ENCODE measurements around the gene NRSN1. TPM values are rescaled to one million over a fixed set of nuclear protein-coding genes. Genes with fewer than 3 reads are reported as not detected.

NRSN1 gene
- total RNA-seq, 1 experiment from 2014 or later, result not detected

GRCh38 chr6:24110417-24110816 lies 15.6 kb upstream of the NRSN1 start:
- H3K18ac ChIP-seq (ENCODE audit: insufficient read length, low read depth, low read length), result no peak overlapping the region

More at GRCh38 chr6:24110417-24110816, 15.6 kb upstream of the NRSN1 start:
- H3K79me2 ChIP-seq (ENCODE audit: insufficient read depth, low read length), result no peaks in the 10 kb centered on the region
- no peak overlapping the region for H3T11ph ChIP-seq (ENCODE audit: low read length)
- Mint-ChIP-seq H3K36me3 (ENCODE audit: insufficient read depth in 1 of 3, low read depth in 3 of 3) (no peaks in the 10 kb centered on the region), H3K4me3 (no peak overlapping the region), H3K4me1 (peaks cover 5 to 10% of the 10 kb centered on the region in 2 experiments; a peak in 2 of 4 replicates), H3K9me3 (no peaks in the 10 kb centered on the region), H3K27me3 (ENCODE audit: low read depth) (no peaks in the 10 kb centered on the region), H3K27ac (no peak overlapping the region)
- no peaks in the 10 kb centered on the region for H3K9me3 ChIP-seq (ENCODE audit: control insufficient read depth, low read depth, low read length)
- no peak overlapping the region for H2BK15ac ChIP-seq (ENCODE audit: low read depth, low read length)
- no peak overlapping the region for H2BK120ac ChIP-seq (ENCODE audit: low read depth, low read length, poor library complexity, severe bottlenecking)
- no peak overlapping the region for H4K8ac ChIP-seq (replicated peaks; ENCODE audit: insufficient read length, low read depth, low read length)
- H3K4me2 ChIP-seq (ENCODE audit: insufficient read depth, insufficient read length, low read length), result no peak overlapping the region
- H3K27ac ChIP-seq (ENCODE audit: insufficient read length, low read depth, low read length), result no peak overlapping the region
- H4K5ac ChIP-seq (ENCODE audit: insufficient read length, low read depth, low read length), result no peak overlapping the region
- no peaks in the 10 kb centered on the region; the same call in 1 of the 2 replicates for H3K4me1 ChIP-seq (ENCODE audit: insufficient read depth, low read length)
- H3K4ac ChIP-seq (ENCODE audit: low read depth, low read length), result no peak overlapping the region
- H4K20me1 ChIP-seq (ENCODE audit: control insufficient read depth, insufficient read depth, insufficient read length), result no peaks in the 10 kb centered on the region
- H3K23ac ChIP-seq (ENCODE audit: insufficient read length, low read depth, low read length), result no peak overlapping the region
- H3K79me1 ChIP-seq (ENCODE audit: insufficient read depth, low read depth, low read length, poor library complexity, severe bottlenecking), result no peaks in the 10 kb centered on the region
- no peak overlapping the region for H3K9ac ChIP-seq (ENCODE audit: extremely low read depth, insufficient read length, low read length)
- no peak overlapping the region for H3K56ac ChIP-seq (ENCODE audit: insufficient read length, low read depth, low read length)
- TF ChIP-seq, protein P1, sequence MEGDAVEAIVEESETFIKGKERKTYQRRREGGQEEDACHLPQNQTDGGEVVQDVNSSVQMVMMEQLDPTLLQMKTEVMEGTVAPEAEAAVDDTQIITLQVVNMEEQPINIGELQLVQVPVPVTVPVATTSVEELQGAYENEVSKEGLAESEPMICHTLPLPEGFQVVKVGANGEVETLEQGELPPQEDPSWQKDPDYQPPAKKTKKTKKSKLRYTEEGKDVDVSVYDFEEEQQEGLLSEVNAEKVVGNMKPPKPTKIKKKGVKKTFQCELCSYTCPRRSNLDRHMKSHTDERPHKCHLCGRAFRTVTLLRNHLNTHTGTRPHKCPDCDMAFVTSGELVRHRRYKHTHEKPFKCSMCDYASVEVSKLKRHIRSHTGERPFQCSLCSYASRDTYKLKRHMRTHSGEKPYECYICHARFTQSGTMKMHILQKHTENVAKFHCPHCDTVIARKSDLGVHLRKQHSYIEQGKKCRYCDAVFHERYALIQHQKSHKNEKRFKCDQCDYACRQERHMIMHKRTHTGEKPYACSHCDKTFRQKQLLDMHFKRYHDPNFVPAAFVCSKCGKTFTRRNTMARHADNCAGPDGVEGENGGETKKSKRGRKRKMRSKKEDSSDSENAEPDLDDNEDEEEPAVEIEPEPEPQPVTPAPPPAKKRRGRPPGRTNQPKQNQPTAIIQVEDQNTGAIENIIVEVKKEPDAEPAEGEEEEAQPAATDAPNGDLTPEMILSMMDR (conservative IDR thresholded peaks at IDR 0.05), result no peak
- H3K27me3 ChIP-seq (ENCODE audit: insufficient read depth, low read length), result no peaks in the 10 kb centered on the region
- no peak overlapping the region for H4K91ac ChIP-seq (ENCODE audit: insufficient read length, low read depth, low read length)
- WGBS (ENCODE audit: extremely low coverage, insufficient read length, low lambda C conversion rate), result no CpG with 5 or more reads among the region's 1 CpG
- H3K23me2 ChIP-seq (ENCODE audit: insufficient read length, low read depth, low read length, poor library complexity, severe bottlenecking), result no peaks in the 10 kb centered on the region
- H2AFZ ChIP-seq (ENCODE audit: low read length), result no peak overlapping the region
- no peak overlapping the region for H2BK5ac ChIP-seq (ENCODE audit: insufficient read length, low read length)
- H2BK12ac ChIP-seq (ENCODE audit: insufficient read length, low read depth, low read length), result no peak overlapping the region
- DNase-seq, result no peak
- no peak overlapping the region for H3K14ac ChIP-seq (ENCODE audit: insufficient read depth, low read length)
- H2AK5ac ChIP-seq (ENCODE audit: insufficient read length, low read length), result no peak overlapping the region
- no peak overlapping the region for H2BK20ac ChIP-seq (ENCODE audit: low read depth, low read length, poor library complexity, severe bottlenecking)
